ENCODE data around the gene LRTM2. TPM values are rescaled to one million over a fixed set of nuclear protein-coding genes. Genes with fewer than 3 reads are reported as not detected.

The LRTM2 gene
- total RNA-seq, 1 donor from 2014 or later, result not detected

GRCh38 chr12:1799882-1800400 lies 20.4 kb upstream of the LRTM2 start:
- H3K9me3 ChIP-seq, result no peaks in the 10 kb centered on the region
- H3K27me3 ChIP-seq, result no peaks in the 10 kb centered on the region
- no peak overlapping the region for H3K4me3 ChIP-seq
- TF ChIP-seq POLR2AphosphoS5 (IDR thresholded peaks at IDR 0.05; ENCODE audit: insufficient read depth in 1 of 2, low read depth in 1 of 2) (no peak), POLR2A (IDR thresholded peaks at IDR 0.05) (no peak), CTCF (IDR thresholded peaks at IDR 0.05) (no peak)
- no peak for DNase-seq (ENCODE audit: extremely low spot score in 2 of 2)
- H3K36me3 ChIP-seq, result no peaks in the 10 kb centered on the region
- no peak overlapping the region for H3K27ac ChIP-seq
- intact Hi-C loops (cut with DNase I), result loop anchor here (5.0 to 10.0 kb wide), 2 partner anchors 235 to 782 kb away; no protein-coding TSS in a partner anchor
- H3K4me1 ChIP-seq, result peaks cover 23% of the 10 kb centered on the region

GRCh38 chr12:1800401-1801302 lies 19.7 kb upstream of the LRTM2 start:
- Histone ChIP-seq H3K36me3 (no peaks in the 10 kb centered on the region), H3K27ac (no peak overlapping the region), H3K4me3 (no peak overlapping the region), H3K9me3 (no peaks in the 10 kb centered on the region), H3K27me3 (no peaks in the 10 kb centered on the region), H3K4me1 (peaks cover 18% of the 10 kb centered on the region)
- intact Hi-C loops (cut with DNase I), result no loop called here
- no peak for DNase-seq (ENCODE audit: extremely low spot score in 2 of 2)
- TF ChIP-seq CTCF (IDR thresholded peaks at IDR 0.05) (no peak), POLR2AphosphoS5 (IDR thresholded peaks at IDR 0.05; ENCODE audit: insufficient read depth in 1 of 2, low read depth in 1 of 2) (no peak), POLR2A (IDR thresholded peaks at IDR 0.05) (no peak)

GRCh38 chr12:1801303-1801975 lies 18.9 kb upstream of the LRTM2 start:
- Histone ChIP-seq H3K9me3 (no peaks in the 10 kb centered on the region), H3K27me3 (no peaks in the 10 kb centered on the region), H3K4me3 (no peak overlapping the region), H3K4me1 (peaks cover 14% of the 10 kb centered on the region), H3K36me3 (no peaks in the 10 kb centered on the region), H3K27ac (no peak overlapping the region)
- intact Hi-C loops (cut with DNase I), result no loop called here
- no peak for TF ChIP-seq POLR2AphosphoS5 (IDR thresholded peaks at IDR 0.05; ENCODE audit: insufficient read depth in 1 of 2, low read depth in 1 of 2)
- no peak for TF ChIP-seq POLR2A (IDR thresholded peaks at IDR 0.05)
- no peak for TF ChIP-seq CTCF (IDR thresholded peaks at IDR 0.05)
- no peak for DNase-seq (ENCODE audit: extremely low spot score in 2 of 2)

GRCh38 chr12:1803736-1804135 lies 16.6 kb upstream of the LRTM2 start:
- no peaks in the 10 kb centered on the region for H3K9me3 ChIP-seq
- intact Hi-C loops (cut with DNase I), result no loop called here
- H3K27me3 ChIP-seq, result no peaks in the 10 kb centered on the region
- no peaks in the 10 kb centered on the region for H3K36me3 ChIP-seq
- TF ChIP-seq POLR2AphosphoS5 (IDR thresholded peaks at IDR 0.05; ENCODE audit: insufficient read depth in 1 of 2, low read depth in 1 of 2) (no peak), POLR2A (IDR thresholded peaks at IDR 0.05) (no peak), CTCF (IDR thresholded peaks at IDR 0.05) (no peak)
- no peak overlapping the region for H3K4me3 ChIP-seq
- DNase-seq (ENCODE audit: extremely low spot score in 2 of 2), result no peak
- H3K27ac ChIP-seq, result no peak overlapping the region
- H3K4me1 ChIP-seq, result no peaks in the 10 kb centered on the region

All from vagina (tissue), 2 donors.